ENCODE results near the gene TNFAIP6. TPM values are rescaled to one million over a fixed set of nuclear protein-coding genes. Genes with fewer than 3 reads are reported as not detected.
A peak's percentile ranks its signal among the peaks of the same experiment; 100 is the strongest.
"Not testable (repeated sequence)": the region's sequence is repeated elsewhere in the genome, so short reads cannot be mapped to it uniquely, and the experiment has no call there.

TNFAIP6 gene
- total RNA-seq, 2 experiments from 2014 or later: not detected

GRCh38 chr2:151409601-151410484 is 52.5 kb downstream of the TNFAIP6 start, which contains the start of gene RIF1:
RIF1 (plus strand) TSS chr2:151409902; CDS start chr2:151410424, 522 bp downstream.
- peaks cover 3% of the 10 kb centered on the region for H3K27me3 Mint-ChIP-seq
- ATAC-seq (ENCODE audit: low read depth) (peak; percentile 90), DNase-seq (peak; percentile 82)
- POLR2A ChIA-PET: interaction anchor here (0.6 to 1.8 kb wide), 7 partner anchors 13 to 228 kb away, joined by 3 to 27 read pairs (median 5); partner anchors contain the start of genes NMI and RBM43
- H3K27ac Mint-ChIP-seq: peak within 1 kb of the TSS; percentile 89
- H3K9me3 Mint-ChIP-seq: no peaks in the 10 kb centered on the region
- H3K4me1 Mint-ChIP-seq: peaks cover 22% of the 10 kb centered on the region
- peak within 1 kb of the TSS; percentile 93 for H3K4me3 Mint-ChIP-seq
- peaks cover 7% of the 10 kb centered on the region for H3K36me3 Mint-ChIP-seq

DNA sequence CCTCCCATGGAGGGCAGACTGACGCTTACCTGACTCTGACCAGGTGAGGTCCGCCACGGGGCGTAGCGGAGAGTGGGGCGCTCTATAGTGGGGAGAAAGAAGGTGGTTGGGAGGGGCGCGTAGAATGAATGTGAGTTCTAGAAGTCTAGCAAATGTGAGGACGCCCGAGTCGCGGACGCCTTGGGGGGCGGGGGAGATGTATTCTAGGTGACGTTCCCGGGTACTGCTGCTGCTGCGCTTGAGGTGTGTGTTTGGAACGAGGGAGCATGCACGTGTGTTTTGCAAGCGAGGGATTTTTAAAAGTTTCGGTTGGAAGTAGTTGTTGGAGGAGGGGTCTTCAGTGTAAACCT is 53.1 kb downstream of the TNFAIP6 start:
- Mint-ChIP-seq H3K9me3 (no peaks in the 10 kb centered on the region), H3K27me3 (peaks cover 3% of the 10 kb centered on the region), H3K4me3 (peak overlapping the region; percentile 93), H3K27ac (peak overlapping the region; percentile 89), H3K36me3 (peaks cover 9% of the 10 kb centered on the region), H3K4me1 (peaks cover 24% of the 10 kb centered on the region)
- POLR2A ChIA-PET: interaction anchor here (0.6 to 1.8 kb wide), 5 partner anchors 13 to 154 kb away, joined by 3 to 27 read pairs (median 9); partner anchors contain the start of genes NMI and RBM43
- DNase-seq (no peak), ATAC-seq (ENCODE audit: low read depth) (peak; percentile 35)

- Mint-ChIP-seq H3K27me3 (no peaks in the 10 kb centered on the region), H3K36me3 (peaks cover 22% of the 10 kb centered on the region), H3K4me1 (peaks cover 18% of the 10 kb centered on the region), H3K27ac (no peak overlapping the region), H3K9me3 (no peaks in the 10 kb centered on the region), H3K4me3 (no peak overlapping the region)
- no peak for DNase-seq
- POLR2A ChIA-PET: no interaction called here
- no peak for ATAC-seq (ENCODE audit: low read depth)
Observed at GRCh38 chr2:151417650-151418049, 60.3 kb downstream of the TNFAIP6 start.

GRCh38 chr2:151421681-151422080 is 64.3 kb downstream of the TNFAIP6 start:
- H3K36me3 Mint-ChIP-seq: peaks cover 35% of the 10 kb centered on the region
- H3K27me3 Mint-ChIP-seq: not testable (repeated sequence)

DNA sequence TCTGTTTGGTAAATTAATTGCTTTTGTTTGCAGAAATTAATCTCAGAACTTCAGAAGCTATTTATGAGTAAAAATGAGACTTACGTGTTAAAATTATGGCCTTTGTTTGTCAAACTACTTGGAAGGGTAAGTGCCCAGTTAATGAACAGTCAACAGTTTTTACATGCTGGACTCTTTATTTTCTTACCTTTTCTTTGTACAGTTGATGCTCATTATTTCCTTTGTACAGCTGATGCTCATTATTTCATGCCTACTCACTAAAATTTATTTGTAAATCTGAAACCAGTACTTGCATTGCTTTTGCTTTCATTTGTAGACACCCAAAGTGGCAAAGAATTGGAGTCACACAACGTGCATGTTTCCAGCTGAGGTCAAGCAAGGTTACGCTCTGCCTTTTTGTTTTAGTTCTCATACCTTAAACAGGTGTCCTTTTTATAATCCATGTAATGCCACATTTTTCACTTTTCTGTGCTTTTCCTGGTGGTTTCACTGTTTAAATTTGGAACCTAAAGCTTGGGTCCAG is 65.6 kb downstream of the TNFAIP6 start:
- peaks cover 40% of the 10 kb centered on the region for H3K36me3 Mint-ChIP-seq
- no peaks in the 10 kb centered on the region for H3K9me3 Mint-ChIP-seq
- peaks cover 26% of the 10 kb centered on the region for H3K4me1 Mint-ChIP-seq
- H3K27ac Mint-ChIP-seq: peak overlapping the region; percentile 2
- POLR2A ChIA-PET: interaction anchor here (0.8 kb wide), 2 partner anchors 13 to 161 kb away, joined by 5 read pairs; partner anchors contain the start of genes RBM43 and RIF1
- H3K4me3 Mint-ChIP-seq: peak overlapping the region; percentile 7
- no peaks in the 10 kb centered on the region for H3K27me3 Mint-ChIP-seq
- no peak for ATAC-seq (ENCODE audit: low read depth)
- DNase-seq: no peak

More at GRCh38 chr2:151421681-151422080, 64.3 kb downstream of the TNFAIP6 start:
- H3K27ac Mint-ChIP-seq; ATAC-seq (ENCODE audit: low read depth); POLR2A ChIA-PET; H3K9me3 Mint-ChIP-seq; DNase-seq; H3K4me3 Mint-ChIP-seq: not testable (repeated sequence)
- peaks cover 28% of the 10 kb centered on the region for H3K4me1 Mint-ChIP-seq

DNA sequence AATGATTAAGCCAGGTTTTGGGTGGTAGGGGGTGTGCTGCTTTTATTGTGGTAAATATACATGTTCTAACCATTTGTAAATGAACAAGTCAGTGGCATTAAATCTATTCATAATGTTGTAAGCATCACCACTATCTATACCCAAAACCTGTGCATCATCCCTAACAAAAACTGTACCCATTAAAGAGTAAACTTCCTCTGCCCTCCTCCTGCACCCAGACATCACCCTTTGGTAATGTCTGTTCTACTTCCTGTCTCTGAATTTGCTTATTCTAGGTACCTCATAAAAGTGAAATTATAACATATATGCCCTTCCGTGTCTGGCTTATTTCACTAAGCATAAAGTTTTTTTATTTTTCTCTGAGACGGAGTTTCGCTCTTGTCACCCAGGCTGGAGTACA is 66.4 kb downstream of the TNFAIP6 start:
- peak overlapping the region; percentile 48 for H3K27ac Mint-ChIP-seq
- no peaks in the 10 kb centered on the region for H3K27me3 Mint-ChIP-seq
- H3K9me3 Mint-ChIP-seq: no peaks in the 10 kb centered on the region
- ATAC-seq (ENCODE audit: low read depth) (peak; percentile 80), DNase-seq (no peak)
- peaks cover 26% of the 10 kb centered on the region for H3K4me1 Mint-ChIP-seq
- POLR2A ChIA-PET: no interaction called here
- H3K36me3 Mint-ChIP-seq: peaks cover 45% of the 10 kb centered on the region
- peak overlapping the region; percentile 23 for H3K4me3 Mint-ChIP-seq

Small RNA genes lying within 50 kb of the gene (microRNA-seq; reads per million reads assigned to microRNA genes)
- gene MIR4773-1: not detected
- gene MIR4773-2: not detected

Other genes starting within 250 kb of the TNFAIP6 start
- gene RBM43, start 95.7 kb upstream of the TNFAIP6 start, total RNA-seq: 10 to 100 TPM; 11.6 to 13.0 TPM
- gene NMI, start 67.9 kb upstream of the TNFAIP6 start, total RNA-seq: 10 to 100 TPM; 56.0 to 57.1 TPM
- 10 to 100 TPM; 59.4 to 61.9 TPM for gene RIF1, start 52.3 kb downstream of the TNFAIP6 start, total RNA-seq

All from activated naive CD8-positive, alpha-beta T cell treated with anti-CD3 and anti-CD28 coated beads, Interleukin-2, amount 10 ng/mL, durations not matched to agents 7 days and 5 days (primary cell).